ENCODE measurements around the gene GOLGA6A. TPM values are rescaled to one million over a fixed set of nuclear protein-coding genes. Genes with fewer than 3 reads are reported as not detected.
"Not testable (repeated sequence)": the region's sequence is repeated elsewhere in the genome, so short reads cannot be mapped to it uniquely, and the experiment has no call there.

GOLGA6A gene, protein sequence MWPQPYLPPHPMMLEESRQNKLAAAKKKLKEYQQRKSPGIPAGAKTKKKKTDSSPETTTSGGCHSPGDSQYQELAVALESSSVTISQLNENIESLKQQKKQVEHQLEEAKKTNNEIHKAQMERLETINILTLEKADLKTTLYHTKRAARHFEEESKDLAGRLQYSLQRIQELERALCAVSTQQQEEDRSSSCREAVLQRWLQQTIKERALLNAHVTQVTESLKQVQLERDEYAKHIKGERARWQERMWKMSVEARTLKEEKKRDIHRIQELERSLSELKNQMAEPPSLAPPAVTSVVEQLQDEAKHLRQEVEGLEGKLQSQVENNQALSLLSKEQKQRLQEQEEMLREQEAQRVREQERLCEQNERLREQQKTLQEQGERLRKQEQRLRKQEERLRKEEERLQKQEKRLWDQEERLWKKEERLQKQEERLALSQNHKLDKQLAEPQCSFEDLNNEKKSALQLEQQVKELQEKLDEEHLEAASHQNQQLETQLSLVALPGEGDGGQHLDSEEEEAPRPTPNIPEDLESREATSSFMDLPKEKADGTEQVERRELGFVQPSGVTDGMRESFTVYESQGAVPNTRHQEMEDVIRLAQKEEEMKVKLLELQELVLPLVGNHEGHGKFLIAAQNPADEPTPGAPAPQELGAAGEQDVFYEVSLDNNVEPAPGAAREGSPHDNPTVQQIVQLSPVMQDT
- total RNA-seq (2011; cell fraction: chromatin; rRNA removed; ENCODE audit: low replicate concordance): not detected in 2 replicates
- total RNA-seq (2011; cell fraction: nucleolus; rRNA removed): not detected in 2 replicates
- not detected in 2 replicates for total RNA-seq (2011; cell fraction: nucleoplasm; rRNA removed)
- not detected in 2 replicates for total RNA-seq (2014; rRNA removed)
- not detected in 2 replicates for total RNA-seq (2014; rRNA removed; fragmentation: Illumina TruSeq; extraction: Trizol)
- not detected in 2 replicates for total RNA-seq (2015; rRNA removed; fragmentation: Illumina TruSeq; extraction: Trizol)
- not detected in 2 replicates for total RNA-seq (2021)
- polyA plus RNA-seq (2011; rRNA removed): not detected in 2 replicates
- not detected in 2 replicates for polyA plus RNA-seq (2011; cell fraction: cytosol; rRNA removed)
- not detected in 2 replicates for polyA plus RNA-seq (2011; cell fraction: nucleus; rRNA removed)
- not detected in 2 replicates for polyA plus RNA-seq (2012)
- polyA plus RNA-seq (2014; fragmentation: Illumina TruSeq; extraction: Trizol): not detected in 2 replicates
- polyA plus RNA-seq (2014; fragmentation: Nextera tagmentation; extraction: Ambion mirVana): not detected
- not detected in 2 replicates for polyA plus RNA-seq (2014; rRNA removed)
- polyA minus RNA-seq (2011; rRNA and poly(A)+ RNA removed): not detected in 2 replicates
- polyA minus RNA-seq (2011; cell fraction: cytosol; rRNA and poly(A)+ RNA removed): not detected in 2 replicates
- not detected in 2 replicates for polyA minus RNA-seq (2011; cell fraction: nucleus; rRNA and poly(A)+ RNA removed)
- Bru-seq, nascent RNA: percentile 6 among the genes with signal in this experiment
- BruChase-seq, experiment 1, labeled RNA remaining after a 2-hour chase: percentile 7 among the genes with signal in this experiment
- BruChase-seq, experiment 2, labeled RNA remaining after a 6-hour chase: not detected
- long read RNA-seq, experiment 1: 0 reads
- long read RNA-seq, experiment 2: 0 reads
- long read RNA-seq, experiment 3: 0 reads

DNA sequence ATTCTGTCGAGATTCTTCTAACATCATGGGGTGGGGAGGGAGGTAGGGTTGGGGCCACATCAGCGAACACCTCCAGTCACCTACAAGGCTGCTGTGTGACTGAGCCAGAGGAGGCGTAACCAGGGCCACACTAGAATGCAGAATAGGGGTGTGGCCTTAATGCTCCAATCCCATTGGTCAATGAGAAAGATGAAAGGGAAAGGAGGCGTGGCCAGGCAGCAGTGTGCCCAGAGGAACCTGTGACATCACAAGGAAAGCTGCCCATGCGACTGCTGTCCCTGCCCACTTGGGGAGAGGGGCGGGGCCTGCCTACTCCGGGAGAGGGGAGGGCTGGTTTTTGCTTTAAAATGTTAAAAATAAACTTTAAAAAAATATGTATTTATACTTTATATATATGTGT lies at the start of gene GOLGA6A:
Gene GOLGA6A (minus strand): TSS at position 101 of the 400 bp plus-strand sequence. CDS start 41 bp downstream, at position 60.
- BruUV-seq (replicated peaks); FAIRE-seq; H3K4me1 ChIP-seq (replicated peaks in 1 of 2; ENCODE audit: control insufficient read depth in 2 of 2, insufficient read depth in 2 of 2, low read length in 2 of 2); H3K36me3 ChIP-seq (ENCODE audit: control insufficient read depth, insufficient read depth, low read length); H3K9me3 ChIP-seq (replicated peaks; ENCODE audit: control insufficient read depth, insufficient read depth, low read depth, low read length); H3K79me2 ChIP-seq (ENCODE audit: control insufficient read depth, insufficient read depth, low read length); H3K27me3 ChIP-seq (ENCODE audit: control insufficient read depth in 2 of 2, insufficient read depth in 2 of 2, low read length in 2 of 2); DNase-seq (ENCODE audit: extremely low read depth in 1 of 4, low spot score in 3 of 4); intact Hi-C loops (cut with micrococcal nuclease); H3K9me1 ChIP-seq (ENCODE audit: control insufficient read depth, insufficient read depth, low read length); ATAC-seq; H3K9ac ChIP-seq (ENCODE audit: insufficient read depth in 1 of 2, low read depth in 2 of 2, low read length in 2 of 2); POLR2A ChIA-PET; CTCF ChIA-PET (ENCODE audit: low intra/inter-chr PET ratio); H3K4me2 ChIP-seq (ENCODE audit: insufficient read depth, low read length); H3K27ac ChIP-seq (ENCODE audit: extremely low read depth, low read depth, low read length); H4K20me1 ChIP-seq (replicated peaks; ENCODE audit: control insufficient read depth, insufficient read depth, low read length); H2AFZ ChIP-seq (ENCODE audit: low read depth, low read length); H3K4me3 ChIP-seq: not testable (repeated sequence)
- in situ Hi-C loops (cut with MboI): loop anchor here (10.0 to 25.0 kb wide), 3 partner anchors 1152 to 1770 kb away; partner anchors contain the start of genes ADPGK and CELF6
- no CpG with 5 or more reads among the region's 7 CpGs for WGBS (ENCODE audit: insufficient coverage, low coverage, missing lambda C conversion rate)

Data from K562 (cell line).